Measurements from ENCODE around the gene OR1N1.
"Not testable (repeated sequence)": the region's sequence is repeated elsewhere in the genome, so short reads cannot be mapped to it uniquely, and the experiment has no call there.

The OR1N1 gene
- 0 reads per million in 2 donors for total RNA-seq

- DNase-seq, result no peak
These were observed at the start of gene OR1N1 for GRCh38 chr9:122527193-122527592. Gene OR1N1, minus strand, starts transcription at chr9:122527293. Its CDS starts 0 bp downstream, at chr9:122527293.

GRCh38 chr9:122572456-122572855, 45.4 kb upstream of the OR1N1 start:
- DNase-seq, result no peak

- no peak for DNase-seq
These were observed 40.8 kb upstream of the OR1N1 start for GRCh38 chr9:122567901-122568300.

GRCh38 chr9:122562134-122562760, 35.2 kb upstream of the OR1N1 start:
- DNase-seq, result no peak

- DNase-seq, result no peak
These were observed 34.4 kb upstream of the OR1N1 start for GRCh38 chr9:122561446-122561845.

- no peak for DNase-seq
These were observed 25.7 kb upstream of the OR1N1 start, which contains the start of gene OR1N2 for GRCh38 chr9:122552812-122553211. Gene OR1N2, plus strand, starts transcription at chr9:122553112. Its CDS starts 100 bp downstream, at chr9:122553212.

- DNase-seq, result no peak
These were observed 24.3 kb upstream of the OR1N1 start for GRCh38 chr9:122551371-122551770.

- no peak for DNase-seq
These were observed 19.1 kb upstream of the OR1N1 start for GRCh38 chr9:122546196-122546595.

GRCh38 chr9:122538757-122539156, 11.7 kb upstream of the OR1N1 start:
- DNase-seq, result no peak

- not testable (repeated sequence) for DNase-seq
These were observed 10.0 kb upstream of the OR1N1 start for GRCh38 chr9:122537066-122537465.

GRCh38 chr9:122536134-122536533, 9.0 kb upstream of the OR1N1 start:
- no peak for DNase-seq

GRCh38 chr9:122531157-122531556, 4.1 kb upstream of the OR1N1 start:
- DNase-seq, result not testable (repeated sequence)

GRCh38 chr9:122526602-122527001, 491 bp downstream of the OR1N1 start:
- DNase-seq, result no peak

- no peak for DNase-seq
These were observed 7.7 kb downstream of the OR1N1 start for GRCh38 chr9:122519376-122519775.

GRCh38 chr9:122518841-122519240, 8.3 kb downstream of the OR1N1 start, which contains the start of gene OR1J4:
Gene OR1J4, plus strand, starts transcription at chr9:122519141. Its CDS starts 0 bp downstream, at chr9:122519141.
- no peak for DNase-seq

GRCh38 chr9:122518226-122518625, 8.9 kb downstream of the OR1N1 start:
- DNase-seq, result no peak

- no peak for DNase-seq
These were observed 16.6 kb downstream of the OR1N1 start, which contains the start of gene OR1J2 for GRCh38 chr9:122510502-122510901. Gene OR1J2, plus strand, starts transcription at chr9:122510802. Its CDS starts 0 bp downstream, at chr9:122510802.

GRCh38 chr9:122506964-122507363, 20.1 kb downstream of the OR1N1 start:
- DNase-seq, result no peak

- no peak for DNase-seq
These were observed 28.2 kb downstream of the OR1N1 start for GRCh38 chr9:122498883-122499288.

- no peak for DNase-seq
These were observed 48.0 kb downstream of the OR1N1 start for GRCh38 chr9:122479062-122479461.

GRCh38 chr9:122477826-122478225, 49.3 kb downstream of the OR1N1 start, which contains the start of gene OR1J1:
Gene OR1J1, minus strand, starts transcription at chr9:122477926. Its CDS starts 0 bp downstream, at chr9:122477926.
- no peak for DNase-seq

GRCh38 chr9:122477346-122477745, 49.7 kb downstream of the OR1N1 start:
- no peak for DNase-seq
